GM20000 (cell line): ENCODE measurements around the gene WWC1.

Experiments used
- DNase-seq: peaks from one replicate; pipeline ENCODE4 v3.0.0; 2012; ENCODE audit warnings: low spot score
- TF ChIP-seq, protein P1 (sequence below): IDR thresholded peaks from 2 replicates; pipeline ENCODE4 v1.5.1; 2012; ENCODE audit warnings: mild to moderate bottlenecking, control low read depth; ENCODE audit errors: extremely low read depth, missing control alignments

Gene WWC1

DNA sequence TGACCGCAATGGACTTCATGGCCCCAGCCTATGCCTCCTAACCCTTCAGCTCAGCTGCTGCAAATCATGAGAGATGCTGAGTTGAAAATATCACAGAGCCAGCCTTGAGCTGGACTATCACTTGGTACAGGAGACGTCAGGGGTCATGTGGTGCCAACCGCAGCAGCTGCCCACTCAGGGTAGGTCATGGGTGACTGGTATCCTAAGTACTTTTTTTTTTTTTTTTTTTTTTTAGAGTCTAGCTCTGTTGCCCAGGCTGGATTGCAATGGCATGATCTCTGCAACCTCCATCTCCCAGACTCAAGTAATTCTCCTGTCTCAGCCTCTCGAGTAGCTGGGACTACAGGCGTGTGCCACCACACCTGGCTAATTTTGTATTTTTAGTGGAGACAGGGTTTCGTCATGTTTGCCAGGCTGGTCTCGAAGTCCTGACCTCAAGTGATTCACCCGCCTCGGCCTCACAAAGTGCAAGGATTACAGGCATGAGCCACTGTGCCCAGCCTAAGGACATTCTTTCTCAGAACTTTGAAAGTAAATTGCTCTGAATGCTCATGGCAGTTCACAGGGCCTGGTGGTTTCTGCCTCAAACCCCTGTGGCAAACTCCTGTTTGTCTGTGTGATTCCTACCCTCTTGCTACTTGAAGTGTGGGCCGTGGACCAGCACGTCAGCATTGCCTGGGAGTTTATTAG is 21.3 kb downstream of the WWC1 start:
- no peak for DNase-seq
- TF ChIP-seq, protein P1, sequence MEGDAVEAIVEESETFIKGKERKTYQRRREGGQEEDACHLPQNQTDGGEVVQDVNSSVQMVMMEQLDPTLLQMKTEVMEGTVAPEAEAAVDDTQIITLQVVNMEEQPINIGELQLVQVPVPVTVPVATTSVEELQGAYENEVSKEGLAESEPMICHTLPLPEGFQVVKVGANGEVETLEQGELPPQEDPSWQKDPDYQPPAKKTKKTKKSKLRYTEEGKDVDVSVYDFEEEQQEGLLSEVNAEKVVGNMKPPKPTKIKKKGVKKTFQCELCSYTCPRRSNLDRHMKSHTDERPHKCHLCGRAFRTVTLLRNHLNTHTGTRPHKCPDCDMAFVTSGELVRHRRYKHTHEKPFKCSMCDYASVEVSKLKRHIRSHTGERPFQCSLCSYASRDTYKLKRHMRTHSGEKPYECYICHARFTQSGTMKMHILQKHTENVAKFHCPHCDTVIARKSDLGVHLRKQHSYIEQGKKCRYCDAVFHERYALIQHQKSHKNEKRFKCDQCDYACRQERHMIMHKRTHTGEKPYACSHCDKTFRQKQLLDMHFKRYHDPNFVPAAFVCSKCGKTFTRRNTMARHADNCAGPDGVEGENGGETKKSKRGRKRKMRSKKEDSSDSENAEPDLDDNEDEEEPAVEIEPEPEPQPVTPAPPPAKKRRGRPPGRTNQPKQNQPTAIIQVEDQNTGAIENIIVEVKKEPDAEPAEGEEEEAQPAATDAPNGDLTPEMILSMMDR, result no peak

DNA sequence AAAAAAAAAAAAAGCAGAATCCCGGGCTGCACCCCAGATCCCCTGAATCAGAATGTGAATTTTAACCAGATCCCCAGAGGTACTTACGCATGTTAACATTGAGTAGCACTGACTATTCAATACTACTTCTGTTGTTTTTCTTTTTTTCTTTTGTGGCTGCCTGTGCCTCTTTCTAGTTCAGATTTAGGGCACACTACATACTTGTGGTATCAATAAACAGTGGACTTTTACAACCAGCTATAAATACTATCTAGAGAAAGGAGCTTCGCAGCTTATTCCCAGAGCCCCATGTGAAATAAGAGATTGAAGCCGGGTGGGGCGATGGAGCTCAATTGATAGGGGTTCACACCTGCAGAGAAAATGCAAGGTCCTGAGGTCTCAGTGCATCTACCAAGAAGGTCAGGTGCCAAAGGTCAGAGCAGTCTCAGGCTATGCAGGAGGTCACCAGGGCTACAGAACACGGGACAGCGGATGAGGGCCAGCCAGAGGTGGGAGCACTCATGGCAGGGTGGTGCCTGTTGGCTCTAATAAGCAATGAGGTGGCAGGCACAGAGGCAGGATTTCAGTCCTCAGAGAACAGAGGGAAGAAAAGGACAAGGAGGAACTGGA is 22.3 kb downstream of the WWC1 start:
- no peak for DNase-seq
- TF ChIP-seq, protein P1, result no peak

DNA sequence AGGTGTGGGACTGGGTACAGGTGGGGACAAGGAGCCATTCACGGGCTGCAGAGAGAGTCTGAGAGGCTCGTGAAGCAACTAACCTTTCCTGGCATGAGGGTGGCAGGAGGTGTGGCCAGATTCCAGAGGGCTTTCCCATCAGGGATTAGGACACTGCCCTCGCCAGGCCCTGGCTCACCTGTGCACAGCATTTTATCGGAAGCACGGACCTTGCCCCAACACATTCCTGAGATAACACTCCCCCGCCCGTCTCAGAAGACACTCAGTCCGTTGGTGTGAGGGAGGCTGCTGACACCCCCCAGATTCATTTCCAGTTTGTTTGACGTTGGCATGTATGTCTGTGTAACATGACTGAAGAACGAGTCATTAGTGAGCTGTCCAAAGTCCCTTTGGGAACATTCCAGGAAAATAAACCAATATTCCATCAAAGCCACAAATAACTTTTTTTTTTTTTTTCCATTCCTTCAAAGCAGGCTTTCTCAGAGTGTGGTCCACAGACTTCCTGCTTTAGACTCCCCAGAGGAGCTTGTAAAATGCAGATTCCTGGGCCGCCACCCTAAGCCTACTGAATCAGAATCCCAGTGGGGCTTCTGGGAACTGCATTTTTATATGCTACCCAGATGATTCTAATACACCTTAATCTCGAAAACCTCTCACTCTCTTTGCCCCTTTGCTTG is 23.4 kb downstream of the WWC1 start:
- no peak for DNase-seq
- TF ChIP-seq, protein P1, result no peak

DNA sequence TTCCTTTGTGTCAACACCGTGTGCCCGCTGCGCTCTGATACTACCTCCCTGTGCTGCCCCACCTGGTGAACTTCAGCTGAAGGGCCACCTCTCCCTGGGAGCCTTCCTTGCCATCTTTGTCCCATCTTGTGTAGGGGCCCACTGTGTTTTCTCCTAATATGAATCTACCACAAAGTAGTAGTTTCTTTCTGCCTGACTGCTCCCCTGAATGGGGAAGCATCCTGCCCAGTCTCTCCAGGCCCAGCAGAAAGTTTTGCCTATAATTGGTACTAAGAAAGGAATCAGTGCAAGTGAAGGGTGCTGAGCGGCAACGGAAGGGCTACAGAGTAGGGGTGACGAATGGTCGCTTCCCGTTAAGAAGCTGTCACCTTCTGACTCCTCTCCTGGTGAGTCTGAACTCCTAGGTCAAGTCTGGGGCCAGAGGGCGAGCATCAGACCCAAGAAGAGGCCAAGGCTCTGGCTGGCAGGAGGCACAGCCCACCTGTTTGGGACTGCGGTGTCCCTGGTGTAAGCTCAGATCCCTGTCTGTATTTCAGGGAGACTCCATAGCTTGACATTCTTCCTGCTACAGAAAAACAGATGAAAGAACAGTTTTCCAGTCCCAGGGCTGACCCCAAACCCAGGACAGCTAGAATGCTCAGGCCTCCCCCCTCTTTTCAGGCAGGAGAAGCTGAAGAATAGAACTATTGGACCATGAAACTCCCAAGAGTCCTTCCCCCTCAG is 24.1 kb downstream of the WWC1 start:
- TF ChIP-seq, protein P1, result no peak
- DNase-seq, result no peak

DNA sequence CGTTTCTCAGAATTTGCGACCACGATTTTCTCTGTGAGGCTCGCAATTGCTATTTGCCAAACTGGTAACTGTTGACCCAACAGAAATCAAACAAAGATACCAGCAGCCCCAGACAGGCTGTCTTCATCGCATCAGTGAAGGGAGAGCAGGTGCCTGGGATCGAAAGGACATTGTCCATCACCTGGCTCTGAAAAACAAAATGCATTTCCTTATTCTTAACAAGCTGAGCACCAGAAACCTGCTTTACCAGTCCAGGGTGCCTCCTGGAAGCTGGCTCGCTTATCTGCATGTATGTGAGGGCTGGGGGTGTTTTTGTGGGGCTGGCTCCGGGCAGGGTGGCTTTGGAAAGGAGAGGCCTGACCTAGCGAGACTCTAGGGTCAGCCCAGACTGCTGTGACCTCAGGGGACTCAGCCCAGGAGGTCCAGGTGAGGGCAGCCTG is 24.7 kb downstream of the WWC1 start:
- DNase-seq, result no peak
- TF ChIP-seq, protein P1, result no peak

DNA sequence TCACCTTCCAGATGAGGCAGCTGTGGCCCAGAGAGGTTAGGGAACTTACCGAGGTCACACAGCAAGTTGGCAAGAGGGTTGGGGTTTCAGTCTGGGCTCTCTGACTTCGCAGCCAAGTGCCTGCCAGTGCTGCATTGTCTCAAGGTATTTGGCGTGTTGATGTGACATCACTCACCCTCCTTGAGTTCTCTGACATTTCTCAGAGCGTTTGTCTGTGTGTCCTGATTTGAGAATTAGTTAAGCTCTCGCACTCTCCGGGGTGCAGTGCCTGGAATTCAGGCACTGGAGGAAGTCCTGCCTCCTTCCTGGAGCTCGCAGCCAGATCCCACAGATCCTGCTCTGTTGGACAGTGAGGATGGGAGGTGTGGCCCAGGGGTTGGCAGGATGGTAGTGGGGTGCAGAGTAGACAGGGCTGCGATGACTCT is 25.7 kb downstream of the WWC1 start:
- TF ChIP-seq, protein P1, result no peak
- DNase-seq, result no peak

DNA sequence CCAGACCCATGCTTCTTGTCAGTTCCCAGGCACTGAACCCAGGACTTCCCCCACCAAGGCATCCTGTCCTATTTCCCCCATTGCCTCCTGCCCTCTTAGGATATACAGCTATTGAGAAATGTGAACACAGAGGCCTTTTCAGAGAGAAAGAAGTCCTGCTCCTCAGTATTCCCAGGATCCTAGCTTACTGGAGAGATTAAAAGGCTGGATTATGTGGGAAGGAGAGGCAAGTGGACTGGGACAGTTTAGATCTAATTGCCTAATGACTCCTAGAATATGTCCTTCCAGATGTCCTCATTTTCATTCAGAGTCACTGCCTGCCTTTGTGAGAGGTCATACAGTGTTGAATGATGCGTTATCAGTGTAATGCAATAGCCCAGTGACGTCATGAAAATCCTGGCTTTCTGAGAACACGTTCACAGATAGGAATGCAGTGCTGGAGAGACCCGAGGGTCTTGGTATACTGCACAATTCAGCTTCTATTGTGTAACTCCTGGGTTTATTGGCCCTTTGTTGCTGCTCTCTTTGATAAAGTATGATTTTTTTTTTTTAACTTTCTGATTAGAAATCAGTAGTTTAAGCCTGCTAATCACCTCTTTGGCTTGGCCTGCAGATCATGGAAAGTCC is 26.2 kb downstream of the WWC1 start:
- TF ChIP-seq, protein P1, result no peak

More for the DNA sequence above, 26.2 kb downstream of the WWC1 start:
- DNase-seq, result no peak
